ENCODE data around the gene FAM83F.
"Not testable (repeated sequence)": the region's sequence is repeated elsewhere in the genome, so short reads cannot be mapped to it uniquely, and the experiment has no call there.

The FAM83F gene

GRCh38 chr22:40023341-40023841 lies 28.6 kb downstream of the FAM83F start:
- in situ Hi-C loops (cut with HindIII; ENCODE audit: low sequenced_read_pairs) = no loop called here
- TF ChIP-seq, protein P1, sequence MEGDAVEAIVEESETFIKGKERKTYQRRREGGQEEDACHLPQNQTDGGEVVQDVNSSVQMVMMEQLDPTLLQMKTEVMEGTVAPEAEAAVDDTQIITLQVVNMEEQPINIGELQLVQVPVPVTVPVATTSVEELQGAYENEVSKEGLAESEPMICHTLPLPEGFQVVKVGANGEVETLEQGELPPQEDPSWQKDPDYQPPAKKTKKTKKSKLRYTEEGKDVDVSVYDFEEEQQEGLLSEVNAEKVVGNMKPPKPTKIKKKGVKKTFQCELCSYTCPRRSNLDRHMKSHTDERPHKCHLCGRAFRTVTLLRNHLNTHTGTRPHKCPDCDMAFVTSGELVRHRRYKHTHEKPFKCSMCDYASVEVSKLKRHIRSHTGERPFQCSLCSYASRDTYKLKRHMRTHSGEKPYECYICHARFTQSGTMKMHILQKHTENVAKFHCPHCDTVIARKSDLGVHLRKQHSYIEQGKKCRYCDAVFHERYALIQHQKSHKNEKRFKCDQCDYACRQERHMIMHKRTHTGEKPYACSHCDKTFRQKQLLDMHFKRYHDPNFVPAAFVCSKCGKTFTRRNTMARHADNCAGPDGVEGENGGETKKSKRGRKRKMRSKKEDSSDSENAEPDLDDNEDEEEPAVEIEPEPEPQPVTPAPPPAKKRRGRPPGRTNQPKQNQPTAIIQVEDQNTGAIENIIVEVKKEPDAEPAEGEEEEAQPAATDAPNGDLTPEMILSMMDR (IDR thresholded peaks at IDR 0.05; ENCODE audit: low read depth, low read length) = no peak
- DNase-seq (ENCODE audit: low read depth, low spot score) = no peak
- no peak overlapping the region for H3K4me3 ChIP-seq (ENCODE audit: low read depth, low read length)

GRCh38 chr22:40024201-40025061 lies 29.7 kb downstream of the FAM83F start:
- DNase-seq (ENCODE audit: low read depth, low spot score) = peak; percentile 47
- TF ChIP-seq, protein P1 (IDR thresholded peaks at IDR 0.05; ENCODE audit: low read depth, low read length) = peak; percentile 93
- in situ Hi-C loops (cut with HindIII; ENCODE audit: low sequenced_read_pairs) = no loop called here
- no peak overlapping the region for H3K4me3 ChIP-seq (ENCODE audit: low read depth, low read length)

DNA sequence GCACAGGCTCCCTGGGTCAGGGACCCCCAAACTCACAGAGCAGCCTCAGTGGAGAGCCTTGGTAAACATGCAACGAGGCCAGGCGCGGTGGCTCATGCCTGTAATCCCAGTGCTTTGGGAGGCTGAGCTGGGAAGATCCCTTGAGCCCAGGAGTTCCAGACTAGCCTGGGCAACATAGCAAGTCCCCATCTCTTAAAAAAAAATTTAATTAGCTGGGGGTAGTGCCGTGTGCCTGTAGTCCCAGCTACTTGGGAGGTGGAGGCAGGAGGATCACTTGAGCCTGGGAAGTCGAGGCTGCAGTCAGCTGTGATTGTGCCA lies 30.3 kb downstream of the FAM83F start:
- in situ Hi-C loops (cut with HindIII; ENCODE audit: low sequenced_read_pairs); DNase-seq (ENCODE audit: low read depth, low spot score); H3K4me3 ChIP-seq (ENCODE audit: low read depth, low read length): not testable (repeated sequence)

DNA sequence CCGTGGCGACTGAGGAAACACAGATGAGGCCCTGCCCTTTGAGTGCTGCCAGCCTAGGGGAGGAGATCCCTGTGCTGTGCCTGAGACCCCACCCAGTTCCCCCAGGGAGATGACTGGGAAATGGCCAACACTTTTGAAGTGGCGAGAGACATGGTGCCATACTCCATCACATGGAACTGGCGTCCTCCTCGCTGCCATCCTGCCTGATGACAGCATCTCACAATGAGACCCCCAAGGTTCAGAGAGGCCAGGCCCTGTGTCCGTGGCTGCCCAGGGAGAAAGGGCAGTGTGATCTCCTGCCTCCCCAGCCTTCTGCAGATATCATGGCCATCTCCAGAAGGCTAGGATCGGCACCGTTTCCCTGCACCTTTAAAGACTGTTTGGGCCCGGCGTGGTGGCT lies 31.1 kb downstream of the FAM83F start:
- no peak overlapping the region for H3K4me3 ChIP-seq (ENCODE audit: low read depth, low read length)
- in situ Hi-C loops (cut with HindIII; ENCODE audit: low sequenced_read_pairs) = no loop called here
- no peak for DNase-seq (ENCODE audit: low read depth, low spot score)
- TF ChIP-seq, protein P1 (IDR thresholded peaks at IDR 0.05; ENCODE audit: low read depth, low read length) = no peak

GRCh38 chr22:40026641-40027040 lies 31.9 kb downstream of the FAM83F start:
- DNase-seq (ENCODE audit: low read depth, low spot score) = no peak
- in situ Hi-C loops (cut with HindIII; ENCODE audit: low sequenced_read_pairs) = no loop called here
- H3K4me3 ChIP-seq (ENCODE audit: low read depth, low read length) = no peak overlapping the region
- TF ChIP-seq, protein P1 (IDR thresholded peaks at IDR 0.05; ENCODE audit: low read depth, low read length) = no peak

DNA sequence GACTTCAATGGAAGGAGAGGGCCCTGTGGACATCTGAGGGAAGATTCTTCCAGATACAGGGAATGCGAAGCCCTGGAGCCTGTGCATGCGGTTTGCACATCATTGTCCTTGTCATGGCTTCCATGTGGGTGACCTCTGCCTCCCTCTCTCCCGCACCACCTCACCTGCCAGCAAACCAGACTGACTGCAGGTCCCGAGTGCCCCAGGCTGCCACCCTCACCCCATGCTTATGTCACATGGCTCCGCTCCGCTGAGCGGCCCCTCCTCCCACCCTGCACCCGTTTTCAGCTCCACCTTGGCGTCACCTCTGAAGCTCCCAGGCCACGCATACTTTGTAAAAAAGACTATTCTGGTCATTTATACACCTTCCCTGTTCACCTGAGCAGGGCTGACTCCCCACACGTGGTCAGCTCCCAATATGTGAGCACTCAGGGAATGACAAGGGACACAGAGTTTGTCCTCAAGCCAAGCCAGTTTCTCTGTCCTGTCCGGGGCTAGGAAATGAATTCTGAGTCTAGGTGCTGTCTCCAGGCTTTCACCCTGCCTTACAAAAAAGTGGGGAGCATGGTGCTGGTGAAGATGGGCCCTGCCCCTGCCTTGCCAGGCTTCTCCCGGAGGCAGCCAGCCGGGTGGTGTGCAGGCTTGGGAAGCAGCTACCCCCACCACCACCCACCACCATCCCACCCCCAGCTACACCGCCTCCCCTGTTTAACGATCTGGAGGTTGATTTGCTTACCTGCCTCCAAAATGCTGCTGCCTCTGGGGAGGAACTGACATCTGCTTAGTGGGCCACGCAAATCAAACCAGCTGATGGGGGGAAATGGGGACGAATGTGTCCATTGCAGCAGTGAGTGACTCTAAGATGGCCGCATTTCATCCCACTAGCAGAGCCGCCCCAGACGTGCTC lies 32.7 kb downstream of the FAM83F start:
- TF ChIP-seq, protein P1 (IDR thresholded peaks at IDR 0.05; ENCODE audit: low read depth, low read length) = no peak
- in situ Hi-C loops (cut with HindIII; ENCODE audit: low sequenced_read_pairs) = no loop called here
- no peak overlapping the region for H3K4me3 ChIP-seq (ENCODE audit: low read depth, low read length)
- no peak for DNase-seq (ENCODE audit: low read depth, low spot score)

GRCh38 chr22:40028098-40028425 lies 33.3 kb downstream of the FAM83F start:
- no peak for DNase-seq (ENCODE audit: low read depth, low spot score)
- H3K4me3 ChIP-seq (ENCODE audit: low read depth, low read length) = no peak overlapping the region
- TF ChIP-seq, protein P1 (IDR thresholded peaks at IDR 0.05; ENCODE audit: low read depth, low read length) = no peak
- in situ Hi-C loops (cut with HindIII; ENCODE audit: low sequenced_read_pairs) = no loop called here
